ENCODE results near the gene ELMO1.

- TF ChIP-seq POLR2AphosphoS5 (IDR thresholded peaks at IDR 0.05; ENCODE audit: low read depth, low read length) = no peak
- no peak for TF ChIP-seq POLR2A (IDR thresholded peaks at IDR 0.05; ENCODE audit: low read depth, low read length)
Observed at GRCh38 chr7:36884910-36885309, 563.8 kb downstream of the ELMO1 start.

Measured in GM12892 (cell line).